ENCODE data around the gene SEL1L3. TPM values are rescaled to one million over a fixed set of nuclear protein-coding genes. Genes with fewer than 3 reads are reported as not detected.
A peak's percentile ranks its signal among the peaks of the same experiment; 100 is the strongest.

SEL1L3 gene
- total RNA-seq, 1 donor from 2014 or later, result 22.6 TPM

DNA sequence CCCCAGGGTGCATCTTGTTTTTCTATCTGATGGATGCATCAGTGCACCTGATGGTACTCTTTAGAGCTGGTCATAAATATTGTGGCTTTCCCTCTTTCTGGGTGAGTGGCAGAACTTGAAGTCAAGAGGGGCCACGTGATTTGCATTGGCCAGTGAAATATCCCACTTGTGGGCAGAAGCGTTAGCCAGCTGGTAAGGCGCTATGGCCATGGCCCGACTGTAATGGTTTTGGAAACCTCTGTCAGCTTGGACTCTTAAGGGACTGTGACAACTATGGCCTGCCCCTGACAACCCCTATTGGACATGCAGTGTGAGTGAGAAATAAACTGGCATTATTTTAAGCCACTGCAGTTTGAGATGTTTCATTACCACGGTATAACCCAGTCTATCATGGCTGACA, 72.8 kb downstream of the SEL1L3 start:
- no peak for DNase-seq

DNA sequence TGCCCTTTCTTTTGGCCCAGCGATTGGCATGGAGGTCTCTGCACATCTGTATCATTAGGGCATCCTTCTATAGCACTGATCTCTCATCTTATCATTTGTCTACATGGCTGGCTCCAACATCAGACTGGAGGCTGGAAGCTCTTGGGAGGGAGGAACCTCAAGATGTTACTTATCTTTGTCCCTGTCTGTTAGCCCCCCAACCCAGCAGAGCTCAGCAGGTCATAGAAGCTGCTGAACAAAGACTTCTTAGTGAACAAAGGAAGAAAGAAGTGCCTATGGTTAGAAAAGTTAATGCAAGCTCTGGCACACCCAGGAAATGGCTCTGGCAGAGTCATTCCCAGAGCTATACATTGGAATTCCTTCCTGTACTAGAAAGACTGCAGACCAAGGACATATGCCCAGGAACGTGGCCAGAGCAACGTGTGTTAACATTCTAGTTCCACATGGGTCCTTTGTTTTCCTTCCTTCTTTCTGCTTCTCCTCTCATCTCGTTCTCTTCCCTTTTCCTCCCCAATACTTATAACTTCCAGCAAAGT, 74.0 kb downstream of the SEL1L3 start:
- DNase-seq, result no peak

DNA sequence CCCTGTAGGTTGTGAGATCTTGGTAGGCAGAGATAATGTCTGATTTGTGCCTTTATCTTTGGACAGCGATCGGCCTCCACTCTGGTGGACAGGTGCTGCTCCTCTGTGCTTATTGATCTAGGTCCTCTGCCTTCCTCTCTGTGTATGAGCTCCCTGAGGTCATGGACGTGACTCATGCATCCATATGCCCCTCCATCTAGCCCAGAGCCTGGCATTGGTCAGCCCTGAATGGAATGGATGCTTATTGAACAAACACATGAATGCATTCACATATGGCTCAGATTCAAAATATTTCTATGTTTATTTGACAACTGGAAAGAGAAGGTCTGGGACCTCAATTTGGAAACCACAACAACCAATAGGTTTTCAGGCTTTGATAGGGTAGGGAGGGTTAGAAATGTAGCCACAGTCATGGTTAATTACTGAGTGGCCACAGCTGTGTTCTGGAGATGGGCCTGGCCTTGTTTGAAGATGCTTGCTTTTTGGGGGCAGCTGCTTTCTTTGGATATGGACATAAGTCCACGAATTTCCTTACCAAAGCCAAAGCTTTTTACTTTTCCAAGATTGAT, 76.2 kb downstream of the SEL1L3 start:
- DNase-seq, result peak; percentile 27

DNA sequence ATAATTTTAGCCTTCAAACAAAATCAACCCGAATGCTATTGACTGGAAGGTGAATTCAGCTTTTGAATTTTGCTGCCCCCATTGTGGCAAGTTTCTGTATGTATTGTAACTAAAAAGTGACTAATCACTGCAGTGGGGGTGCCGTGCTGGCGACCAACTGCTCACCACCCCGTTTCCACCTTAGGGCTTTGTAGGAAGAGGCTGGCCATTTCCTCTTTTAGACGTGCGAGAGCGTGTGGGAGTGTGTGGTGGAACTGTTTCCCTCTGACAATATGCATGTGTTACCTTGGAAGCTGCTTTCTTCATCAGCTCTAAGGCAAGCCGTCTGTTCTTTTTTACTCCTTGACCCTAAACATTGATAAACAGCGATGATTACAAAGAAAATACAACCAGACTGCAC, 78.8 kb downstream of the SEL1L3 start:
- no peak for DNase-seq

DNA sequence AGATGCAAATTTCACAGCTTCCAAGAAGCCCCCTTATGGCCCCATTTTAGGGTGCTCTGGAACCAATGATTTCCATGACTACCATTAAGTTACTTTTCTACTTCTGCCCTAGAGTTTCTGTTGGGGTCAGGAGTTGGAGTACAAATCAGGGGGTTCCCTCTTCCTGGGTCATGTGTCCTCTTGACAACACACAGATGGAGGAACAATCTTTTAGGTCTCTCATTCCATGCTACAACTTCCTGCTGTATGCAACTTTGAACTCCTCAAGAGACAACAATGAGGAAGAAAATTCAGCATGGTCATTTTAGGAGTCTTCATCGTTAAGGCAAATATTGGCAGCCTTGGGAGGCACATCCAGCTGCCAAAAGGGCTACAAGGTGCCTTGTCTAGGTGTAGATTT, 79.7 kb downstream of the SEL1L3 start:
- no peak for DNase-seq

DNA sequence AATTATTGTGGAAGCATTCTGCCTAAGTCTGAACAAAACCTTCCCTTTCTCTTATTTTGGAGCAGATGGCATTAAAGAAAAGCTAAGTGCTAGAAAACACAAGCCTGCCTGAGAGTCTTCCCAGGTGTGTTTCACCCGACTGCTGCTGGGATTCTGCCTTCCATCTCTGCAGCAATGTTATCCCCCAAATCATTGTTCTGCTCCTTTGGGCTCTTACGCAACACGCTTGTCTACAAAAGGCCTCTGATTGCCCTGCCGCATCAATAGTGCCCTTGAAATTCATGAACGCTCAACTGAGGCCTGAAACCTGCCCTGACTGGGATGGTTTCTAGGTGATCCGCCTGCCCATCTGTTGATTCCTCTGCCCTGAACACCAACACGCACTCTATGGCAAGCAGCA, 80.3 kb downstream of the SEL1L3 start:
- DNase-seq, result no peak

DNA sequence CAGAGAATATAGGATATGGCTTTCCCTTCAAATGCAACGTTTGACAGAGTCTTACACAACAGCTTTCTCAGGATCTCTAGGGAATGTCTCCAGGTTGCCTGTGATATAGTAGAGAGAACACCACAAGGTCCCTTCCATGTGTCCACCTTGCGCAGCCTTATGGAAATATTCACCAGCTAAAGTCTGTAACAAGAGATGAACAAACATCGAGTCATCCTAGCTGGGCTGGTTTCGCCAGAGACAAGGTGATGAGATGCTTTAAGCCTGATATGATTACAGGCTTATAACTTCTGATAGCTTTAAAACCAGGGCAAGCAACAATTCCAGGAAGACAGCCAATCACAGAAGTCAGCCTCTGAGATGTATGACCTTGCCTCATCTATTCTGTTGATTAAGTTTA, 83.8 kb downstream of the SEL1L3 start:
- no peak for DNase-seq

DNA sequence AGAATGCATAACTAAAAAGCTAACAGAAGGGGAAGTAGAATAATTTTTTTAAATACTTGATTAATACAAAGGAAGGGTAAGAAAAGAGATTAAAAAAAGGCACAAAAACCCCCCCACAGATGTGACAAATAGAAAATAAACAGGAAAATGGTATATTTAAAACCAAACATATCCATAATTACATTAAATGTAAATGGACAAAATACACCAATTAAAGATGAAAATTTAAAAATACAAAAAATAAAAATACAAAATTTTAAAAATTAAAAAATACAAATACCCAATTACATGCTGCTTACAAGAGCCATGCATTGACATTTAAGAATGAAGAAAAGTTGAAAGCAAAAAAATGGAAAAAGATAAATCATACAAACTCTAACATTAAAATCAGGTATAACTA, 86.0 kb downstream of the SEL1L3 start:
- no peak for DNase-seq

DNA sequence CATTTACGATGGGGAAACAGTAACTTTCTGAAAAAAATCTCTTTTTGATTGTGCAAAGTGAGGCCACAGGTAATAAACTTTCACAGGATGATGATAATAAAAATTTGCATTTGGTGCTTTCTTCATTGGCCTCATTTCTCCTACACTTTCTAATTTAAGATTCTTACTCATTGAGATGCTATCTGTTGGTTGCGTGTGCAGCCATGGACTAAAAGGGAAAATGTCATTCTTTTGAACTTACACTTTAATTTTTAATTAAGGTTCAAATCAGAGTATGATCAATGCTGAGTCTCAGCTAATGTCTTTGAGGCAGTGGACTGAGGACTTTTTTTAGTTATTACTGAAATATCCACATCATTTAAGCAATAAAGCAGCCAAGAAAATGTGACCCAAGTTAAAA, 87.6 kb downstream of the SEL1L3 start:
- DNase-seq, result no peak

DNA sequence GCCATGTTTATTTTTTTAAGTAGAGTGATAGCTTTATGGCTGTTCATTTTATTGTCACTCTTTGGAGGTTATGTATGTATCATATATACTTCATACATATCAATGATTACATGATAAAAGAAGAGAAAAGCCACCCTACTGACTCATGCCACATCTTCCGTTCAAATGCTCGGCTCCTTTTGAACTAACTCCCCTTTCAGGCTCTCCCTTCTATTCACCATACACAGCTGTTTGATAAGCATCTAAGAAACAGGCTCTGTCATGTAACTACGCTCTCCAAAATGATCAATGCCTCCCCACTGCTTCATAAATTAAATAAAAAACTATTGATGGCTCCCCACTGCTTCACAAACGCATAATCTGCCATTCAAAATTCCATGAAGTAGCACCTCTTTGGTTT, 89.4 kb downstream of the SEL1L3 start:
- DNase-seq, result no peak

DNA sequence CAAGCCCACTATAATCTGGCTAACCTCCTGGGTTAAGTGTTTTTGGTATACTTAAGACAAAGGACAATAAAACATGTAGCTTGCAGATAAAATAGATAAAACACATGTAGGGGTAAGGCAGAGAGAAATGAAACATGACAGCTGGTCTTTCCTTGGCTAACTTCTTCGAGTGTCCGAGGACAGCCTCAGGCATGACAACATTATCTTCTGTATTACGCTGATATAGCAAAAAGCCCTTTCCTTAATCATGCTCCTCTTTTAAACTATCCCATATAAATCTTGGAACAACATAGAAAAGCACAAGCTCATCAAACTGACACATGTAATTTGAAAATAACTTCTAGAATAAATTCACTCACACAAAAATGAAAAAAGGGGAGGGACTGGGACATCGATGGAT, 91.1 kb downstream of the SEL1L3 start:
- DNase-seq, result no peak

DNA sequence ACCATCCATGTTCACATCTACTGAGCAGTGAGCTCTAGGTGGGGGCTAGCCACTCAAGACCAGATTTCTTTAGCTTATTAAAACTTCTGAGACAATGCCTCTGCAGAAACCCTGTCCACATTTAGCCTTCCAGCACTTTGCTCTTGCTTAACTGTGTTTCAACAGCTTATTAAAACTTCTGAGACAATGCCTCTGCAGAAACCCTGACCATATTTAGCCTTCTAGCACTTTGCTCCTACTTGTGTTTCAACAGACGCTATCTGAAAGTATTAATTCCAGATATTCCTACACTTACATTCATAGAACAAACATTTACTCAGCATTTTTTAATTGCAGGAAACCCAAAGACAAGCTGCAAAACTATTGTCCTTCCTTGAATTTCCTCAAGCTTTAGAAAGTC, 91.9 kb downstream of the SEL1L3 start:
- no peak for DNase-seq

DNA sequence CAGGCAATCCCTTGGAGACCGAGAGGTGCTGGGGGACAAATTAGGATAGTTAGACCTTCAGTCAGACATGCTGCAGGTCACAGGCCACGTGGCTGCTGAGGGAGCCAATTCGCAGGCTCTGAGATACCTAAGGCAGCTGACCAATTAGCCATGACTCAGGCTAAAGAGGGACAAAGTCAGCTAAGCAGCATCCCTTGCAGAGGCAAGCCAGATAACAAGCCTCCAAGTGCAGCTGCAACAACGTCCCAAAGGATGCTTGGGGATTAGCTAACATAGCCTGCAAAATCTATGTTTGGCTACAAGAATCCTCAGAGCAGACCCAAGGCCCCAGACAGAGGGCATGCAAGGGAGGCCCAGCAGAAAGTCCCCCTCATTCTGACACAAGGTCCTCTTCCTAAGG, 93.5 kb downstream of the SEL1L3 start:
- DNase-seq, result peak; percentile 76

DNA sequence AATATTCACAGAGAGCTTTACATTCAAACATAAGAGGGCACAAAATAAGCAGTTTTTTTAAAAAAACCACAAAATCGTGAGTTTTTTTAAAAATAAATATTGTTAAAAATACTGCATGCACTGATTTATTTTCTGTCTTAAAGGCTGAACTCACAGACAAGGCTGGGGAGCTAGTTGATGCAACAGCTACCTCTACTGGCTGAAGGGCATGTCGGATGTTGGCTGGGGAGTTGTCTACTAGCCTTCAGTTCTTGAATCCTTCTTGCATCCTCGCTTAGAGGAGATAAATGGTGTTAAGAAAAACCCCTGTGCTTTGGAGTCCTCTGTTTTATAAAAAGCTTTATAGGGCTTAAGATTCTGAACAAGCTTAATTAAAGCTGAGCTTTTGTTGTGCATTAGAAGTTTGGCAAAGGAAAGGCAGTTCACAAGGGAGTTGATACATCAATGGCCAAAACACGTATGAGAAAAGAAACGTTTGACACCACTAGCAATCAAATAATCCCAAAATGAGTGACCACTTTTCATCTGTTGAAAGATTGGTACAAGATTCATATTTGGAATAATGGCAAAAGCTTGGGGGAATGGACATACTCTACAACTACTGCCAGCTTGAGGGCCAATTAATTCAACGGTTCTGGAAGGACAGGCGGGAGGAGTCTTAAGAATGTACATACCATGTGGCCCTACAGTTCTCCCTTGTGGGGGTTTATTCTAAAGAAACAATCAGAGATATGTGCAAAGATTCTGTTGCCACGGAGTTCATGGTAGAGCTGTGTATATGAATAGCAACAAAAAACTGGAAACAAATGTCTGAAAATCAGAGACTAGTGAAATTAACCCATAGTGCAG, 94.7 kb downstream of the SEL1L3 start:
- DNase-seq, result peak; percentile 91

DNA sequence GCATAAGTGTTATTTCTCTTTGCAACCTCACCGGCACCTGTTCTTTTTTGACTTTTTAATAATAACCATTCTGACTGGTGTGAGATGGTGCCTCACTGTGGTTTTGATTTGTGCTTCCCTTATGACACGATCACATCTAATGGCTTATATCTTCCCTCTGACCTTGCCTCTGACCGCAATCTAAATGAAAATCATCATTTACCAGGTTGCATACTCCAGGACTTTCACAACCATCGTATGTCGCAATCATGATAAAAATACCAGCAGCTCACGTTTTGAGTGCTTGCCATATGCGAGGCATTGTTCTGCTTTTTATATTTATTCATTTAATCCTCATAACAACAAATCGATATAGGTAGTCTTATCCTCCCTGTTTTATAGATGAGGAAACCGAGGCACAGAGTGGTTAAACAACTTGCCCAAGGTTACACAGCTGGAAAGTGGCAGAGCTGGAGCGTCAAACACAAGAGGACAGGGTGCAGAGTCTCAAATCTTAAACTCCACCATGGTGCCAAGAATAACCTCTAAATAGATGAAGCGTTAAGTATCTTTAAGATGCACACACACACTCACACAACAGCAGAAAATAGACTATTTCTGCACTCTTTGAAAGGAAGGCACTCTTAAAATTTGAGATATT, 102.2 kb downstream of the SEL1L3 start:
- no peak for DNase-seq

DNA sequence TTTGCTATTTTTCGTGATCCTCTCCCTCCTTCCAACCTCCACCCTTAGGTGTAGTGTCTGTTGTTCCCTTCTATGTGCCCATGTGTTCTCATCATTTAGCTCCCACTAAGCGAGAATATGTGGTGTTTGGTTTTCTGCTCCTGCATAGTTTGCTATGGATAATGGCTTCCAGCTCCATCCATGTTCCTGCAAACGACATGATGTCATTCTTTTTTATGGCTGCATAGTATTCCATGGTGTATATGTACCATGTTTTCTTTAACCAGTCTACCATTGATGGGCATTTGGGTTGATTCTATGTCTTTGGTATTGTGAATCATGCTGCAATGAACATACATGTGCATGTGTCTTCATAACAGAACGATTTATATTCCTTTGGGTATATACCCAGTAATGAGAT, 102.7 kb downstream of the SEL1L3 start:
- no peak for DNase-seq

DNA sequence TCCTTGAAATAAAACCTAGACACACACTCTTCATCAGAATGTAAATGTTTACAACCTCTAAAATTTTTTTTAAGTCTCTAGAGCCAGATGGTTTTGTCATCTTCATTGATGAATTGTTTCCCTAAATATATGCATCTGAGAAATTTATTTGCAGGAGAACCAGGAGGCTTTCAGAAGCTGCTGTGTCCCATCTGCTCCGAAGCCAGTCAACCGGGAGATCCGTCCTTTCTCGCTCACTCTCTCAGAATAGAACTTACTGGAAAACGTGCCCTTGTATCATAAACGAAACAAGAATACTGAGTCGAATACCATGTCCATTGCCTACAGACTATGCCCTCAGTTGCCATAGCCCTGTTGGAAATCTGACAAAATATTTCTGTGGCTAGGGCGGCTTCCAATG, 103.7 kb downstream of the SEL1L3 start:
- no peak for DNase-seq

DNA sequence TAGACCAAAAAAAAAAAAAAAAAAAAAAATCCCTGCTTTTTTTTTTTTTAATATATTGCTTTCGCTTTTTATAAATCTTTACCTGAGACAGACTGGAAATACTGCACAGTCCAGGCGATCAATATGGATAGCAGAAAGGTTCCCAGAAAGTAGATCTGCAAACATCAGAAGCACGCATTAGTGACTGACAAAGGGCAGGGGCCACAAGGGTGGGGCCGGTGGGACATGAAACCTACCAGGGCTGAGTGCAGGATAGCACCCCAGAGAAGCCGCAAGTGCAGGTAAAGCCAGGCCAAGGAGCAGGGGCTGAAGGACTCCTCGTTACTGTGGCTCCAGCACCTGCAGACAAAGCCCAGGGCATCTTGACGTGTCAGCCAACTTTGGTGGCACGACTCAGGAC, 105.3 kb downstream of the SEL1L3 start:
- no peak for DNase-seq

DNA sequence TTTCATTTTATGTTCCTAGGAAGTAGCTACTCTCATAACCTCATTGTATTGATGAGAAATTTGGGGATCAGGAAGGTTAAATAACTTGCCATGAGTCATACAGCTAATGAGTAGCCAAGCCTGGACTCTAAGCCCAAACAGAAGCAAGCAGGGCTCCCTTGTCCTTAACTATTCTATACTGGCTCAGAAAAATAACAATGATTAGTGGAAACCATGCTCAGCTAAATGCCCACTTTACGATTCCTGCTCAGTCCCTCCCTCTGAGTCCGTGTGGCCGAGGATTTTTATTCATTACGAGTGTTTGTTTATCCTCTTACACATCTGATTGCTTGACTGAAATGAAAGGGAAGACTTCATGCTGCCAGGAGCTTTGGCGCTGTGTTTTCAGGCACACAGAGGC, 106.3 kb downstream of the SEL1L3 start:
- no peak for DNase-seq

DNA sequence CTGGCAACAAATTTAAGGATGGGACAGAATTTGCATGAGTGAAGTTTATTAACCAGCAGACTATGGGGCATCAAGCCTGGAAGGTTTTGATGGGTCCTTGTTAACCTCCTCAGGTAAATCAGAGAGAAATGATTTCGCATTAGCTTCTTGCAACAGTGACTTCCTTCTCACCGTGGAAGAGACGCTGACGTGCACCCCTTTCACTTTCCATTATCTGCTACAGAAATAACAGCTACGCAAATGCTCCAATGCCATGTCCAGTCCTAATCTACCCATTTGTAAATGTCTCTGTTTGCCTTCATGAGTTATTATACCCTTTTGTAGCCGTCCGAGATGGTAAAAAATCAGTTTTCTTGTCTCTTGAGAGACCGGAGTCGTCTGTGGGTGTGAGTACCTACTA, 106.9 kb downstream of the SEL1L3 start:
- DNase-seq, result no peak

DNA sequence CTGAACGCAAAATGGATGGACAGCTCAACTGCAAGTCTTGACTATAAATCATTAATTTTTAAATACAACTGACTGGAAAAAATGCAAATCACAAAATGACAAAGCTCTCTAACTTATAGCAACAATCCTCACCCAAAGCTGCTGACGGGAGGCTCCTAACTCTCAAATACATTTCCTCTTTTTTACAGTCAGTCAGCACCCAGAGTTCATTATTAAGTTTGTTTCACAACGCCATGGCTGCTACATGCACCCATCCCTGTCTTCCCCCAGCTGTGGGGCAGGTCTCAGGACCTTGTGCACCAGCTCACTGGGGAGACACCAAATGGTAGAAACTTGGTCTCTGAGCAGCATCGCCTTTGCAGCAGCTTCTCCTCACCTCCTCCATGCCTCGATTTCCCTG, 109.5 kb downstream of the SEL1L3 start:
- DNase-seq, result no peak

DNA sequence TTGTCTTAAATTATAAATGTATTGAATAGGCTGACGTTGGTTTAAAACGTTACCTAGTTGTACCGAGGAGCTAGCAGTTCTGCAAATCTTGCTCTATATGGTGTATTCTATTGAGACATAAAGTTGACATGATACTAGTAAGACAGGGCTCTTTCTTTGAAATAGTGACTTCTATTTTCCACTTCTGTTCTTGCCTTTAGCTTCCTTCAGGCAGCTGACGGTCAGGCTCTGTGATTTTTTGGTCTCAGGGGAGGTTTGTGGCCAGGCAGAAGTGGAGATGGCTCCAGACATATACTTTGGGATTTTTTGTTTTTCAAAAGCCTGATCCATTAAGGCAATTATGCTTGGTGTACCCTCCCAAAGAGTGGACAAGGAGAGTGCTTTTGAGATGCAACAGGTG, 111.9 kb downstream of the SEL1L3 start:
- DNase-seq, result no peak

DNA sequence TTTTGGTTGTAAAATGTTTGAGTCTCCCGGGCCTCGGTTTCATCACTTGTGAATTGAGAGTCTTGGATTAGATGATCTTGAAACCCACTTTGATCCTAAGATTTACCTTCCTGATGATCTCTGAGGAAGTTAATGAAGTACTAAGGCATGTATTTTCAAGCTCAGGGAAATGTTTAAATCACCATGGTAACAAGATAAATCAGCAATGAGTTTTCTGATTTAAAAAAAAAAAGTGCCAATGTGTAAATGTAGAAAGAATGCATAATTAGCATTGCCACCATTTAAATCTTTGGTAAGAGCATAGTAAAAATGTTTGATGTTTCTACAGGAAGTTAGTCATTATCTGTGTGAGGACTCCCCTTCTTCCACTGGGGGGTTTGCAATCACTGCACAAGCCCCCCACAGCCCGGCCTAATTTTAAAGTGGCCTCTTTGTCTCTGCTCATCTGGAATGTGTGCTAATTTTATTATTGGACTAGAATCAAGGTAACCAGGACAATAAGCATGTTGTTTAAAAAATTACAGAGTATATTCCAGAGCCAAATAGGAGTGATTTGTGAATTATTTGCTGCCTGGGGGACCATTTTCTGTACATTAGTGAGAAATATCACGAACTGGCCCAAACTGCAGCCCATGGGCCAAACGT, 113.5 kb downstream of the SEL1L3 start:
- peak; percentile 8 for DNase-seq

Data from tongue (tissue), 2 donors.